ENCODE results near the gene MPND.

The MPND gene

DNA sequence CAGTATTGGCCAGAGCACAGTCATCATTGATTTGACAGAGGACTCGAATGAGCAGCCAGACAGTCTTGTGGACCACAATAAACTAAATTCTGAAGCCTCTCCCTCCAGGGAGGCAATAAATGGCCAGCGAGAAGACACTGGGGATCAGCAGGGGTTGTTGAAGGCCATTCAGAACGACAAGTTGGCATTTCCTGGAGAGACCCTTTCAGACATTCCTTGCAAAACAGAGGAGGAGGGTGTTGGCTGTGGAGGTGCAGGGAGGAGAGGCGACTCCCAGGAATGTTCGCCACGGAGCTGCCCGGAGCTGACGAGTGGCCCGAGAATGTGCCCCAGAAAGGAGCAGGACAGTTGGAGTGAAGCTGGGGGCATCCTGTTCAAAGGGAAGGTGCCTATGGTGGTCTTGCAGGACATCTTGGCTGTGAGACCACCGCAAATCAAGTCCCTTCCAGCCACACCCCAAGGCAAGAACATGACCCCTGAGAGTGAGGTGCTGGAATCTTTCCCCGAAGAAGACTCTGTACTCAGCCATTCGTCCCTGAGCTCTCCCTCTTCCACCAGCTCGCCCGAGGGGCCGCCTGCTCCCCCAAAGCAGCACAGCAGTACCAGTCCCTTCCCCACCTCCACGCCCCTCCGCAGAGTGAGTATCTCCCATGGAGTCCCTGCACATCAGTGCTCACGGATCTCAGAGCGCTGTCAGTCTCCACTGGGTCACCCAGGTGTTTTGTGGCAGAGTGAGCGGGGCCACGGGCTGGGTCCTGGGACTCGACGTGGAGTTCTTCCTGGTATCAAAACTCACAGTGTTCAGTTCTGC, 66.0 kb downstream of the MPND start:
- no peak for DNase-seq

Data from stimulated activated CD4-positive, alpha-beta T cell treated with anti-CD3 and anti-CD28 coated beads, Interleukin-12 subunit alpha, Interleukin-12 subunit beta, amount 100 ng/mL, for 4 hours (primary cell).